ENCODE measurements around the gene XXYLT1. TPM values are rescaled to one million over a fixed set of nuclear protein-coding genes. Genes with fewer than 3 reads are reported as not detected.
A peak's percentile ranks its signal among the peaks of the same experiment; 100 is the strongest.

The XXYLT1 gene
- total and polyA plus RNA-seq, 9 of the 15 experiments (the other 6 are each of a cell fraction or from before 2014, with no cell fraction given), result 1.9 to 18.9 (median 15.0) TPM

- TF ChIP-seq ZNF3 (CRISPR knock-in tag; IDR thresholded peaks at IDR 0.05) (no peak), PHF8 (IDR thresholded peaks at IDR 0.05; ENCODE audit: borderline replicate concordance, low read length) (no peak; the same call in 1 of the 2 replicates), ZNF696 (CRISPR knock-in tag; conservative IDR thresholded peaks at IDR 0.05) (no peak), ARID1B (IDR thresholded peaks at IDR 0.05) (peak; percentile 78), ZNF592 (IDR thresholded peaks at IDR 0.05) (peak; percentile 97), ATF2 (CRISPR knock-in tag; IDR thresholded peaks at IDR 0.05) (no peak), ZNF408 (CRISPR knock-in tag; IDR thresholded peaks at IDR 0.05; ENCODE audit: low read depth) (no peak), HNRNPUL1 (IDR thresholded peaks at IDR 0.05; ENCODE audit: low read length) (no peak), RBM15 (IDR thresholded peaks at IDR 0.05; ENCODE audit: insufficient read depth, low read length) (no peak), HSF4 (CRISPR knock-in tag; IDR thresholded peaks at IDR 0.05; ENCODE audit: borderline replicate concordance) (peak; percentile 79; the same call in 1 of the 2 replicates), HLTF (IDR thresholded peaks at IDR 0.05) (no peak), RFX5 (IDR thresholded peaks at IDR 0.05; ENCODE audit: low read depth, low read length) (no peak), ZC3H4 (CRISPR knock-in tag; IDR thresholded peaks at IDR 0.05; ENCODE audit: borderline replicate concordance) (no peak), CSDE1 (IDR thresholded peaks at IDR 0.05) (no peak), ZNF124 (CRISPR knock-in tag; IDR thresholded peaks at IDR 0.05) (no peak), ZNF740 (CRISPR knock-in tag; IDR thresholded peaks at IDR 0.05) (no peak), ZNF740 (tag; IDR thresholded peaks at IDR 0.05) (peak in 1 of 2 experiments; percentile 15; a peak in 1 of 4 replicates), NFE2 (IDR thresholded peaks at IDR 0.05; ENCODE audit: low read depth) (peak; percentile 83), ZNF507 (tag; conservative IDR thresholded peaks at IDR 0.05) (no peak), ILF3 (IDR thresholded peaks at IDR 0.05; ENCODE audit: borderline replicate concordance) (no peak), CHD1 (IDR thresholded peaks at IDR 0.05; ENCODE audit: low read length) (no peak), EGR1 (conservative IDR thresholded peaks at IDR 0.05) (no peak), HOXB6 (CRISPR knock-in tag; IDR thresholded peaks at IDR 0.05; ENCODE audit: borderline replicate concordance) (no peak)
Observed at GRCh38 chr3:195164573-195165264, 106.2 kb downstream of the XXYLT1 start (continued).

Measured in K562 (cell line).